ENCODE data around the gene NDUFS3. TPM values are rescaled to one million over a fixed set of nuclear protein-coding genes. Genes with fewer than 3 reads are reported as not detected.
A peak's percentile ranks its signal among the peaks of the same experiment; 100 is the strongest.

Gene NDUFS3
- total RNA-seq, 1 experiment from 2014 or later, result 149 TPM

- no peak for DNase-seq (ENCODE audit: low spot score)
These were observed 52.6 kb downstream of the NDUFS3 start for GRCh38 chr11:47631473-47631872.

Small RNA genes lying within 50 kb of the gene (small RNA-seq; reads per million reads assigned to genes)
- gene RN7SL652P, result not detected
- gene RNU5E-10P, result 0.86 reads per million, percentile 25 among the genes with 10 or more reads in this experiment

Other genes with a start within 250 kb of the NDUFS3 start
- 0.05 TPM in 1 of 2 replicates, not detected in the other for gene MYBPC3, start 226.4 kb upstream of the NDUFS3 start, total RNA-seq (2014; rRNA removed; shearing (Covaris generic))
- not detected in 2 replicates for gene SPI1, start 200.5 kb upstream of the NDUFS3 start, total RNA-seq (2014; rRNA removed; shearing (Covaris generic))
- gene SLC39A13, start 170.5 kb upstream of the NDUFS3 start, total RNA-seq (2014; rRNA removed; shearing (Covaris generic)), result 56.0 and 67.0 TPM in 2 replicates
- gene PSMC3, start 152.6 kb upstream of the NDUFS3 start, total RNA-seq (2014; rRNA removed; shearing (Covaris generic)), result 206 and 222 TPM in 2 replicates
- gene RAPSN, start 129.9 kb upstream of the NDUFS3 start, total RNA-seq (2014; rRNA removed; shearing (Covaris generic)), result not detected in 2 replicates
- 104 and 123 TPM in 2 replicates for gene CELF1, start 25.9 kb upstream of the NDUFS3 start, total RNA-seq (2014; rRNA removed; shearing (Covaris generic))
- 193 and 201 TPM in 2 replicates for gene PTPMT1, start 13.5 kb upstream of the NDUFS3 start, total RNA-seq (2014; rRNA removed; shearing (Covaris generic))
- 26.5 and 29.5 TPM in 2 replicates for gene KBTBD4, start 104 bp upstream of the NDUFS3 start, total RNA-seq (2014; rRNA removed; shearing (Covaris generic))
- gene FAM180B, start 7.6 kb downstream of the NDUFS3 start, total RNA-seq (2014; rRNA removed; shearing (Covaris generic)), result not detected in 2 replicates
- not detected in 2 replicates for gene C1QTNF4, start 15.3 kb downstream of the NDUFS3 start, total RNA-seq (2014; rRNA removed; shearing (Covaris generic))
- gene MTCH2, start 63.5 kb downstream of the NDUFS3 start, total RNA-seq (2014; rRNA removed; shearing (Covaris generic)), result 103 and 109 TPM in 2 replicates
- 1.5 and 4.9 TPM in 2 replicates for gene AGBL2, start 136.3 kb downstream of the NDUFS3 start, total RNA-seq (2014; rRNA removed; shearing (Covaris generic))
- gene FNBP4, start 188.3 kb downstream of the NDUFS3 start, total RNA-seq (2014; rRNA removed; shearing (Covaris generic)), result 34.5 and 36.9 TPM in 2 replicates

Measured in HT-29 (cell line).